Measurements from ENCODE around the gene LECT2.

- no peak for TF ChIP-seq CTCF (IDR thresholded peaks at IDR 0.05)
- no peak for TF ChIP-seq ZFX (IDR thresholded peaks at IDR 0.05; ENCODE audit: borderline replicate concordance)
Observed at GRCh38 chr5:135986891-135987401, 32.2 kb upstream of the LECT2 start.

All from 22Rv1 (cell line).